GM18867 (cell line): ENCODE data around the gene SYT13.
"Not testable (repeated sequence)": the region's sequence is repeated elsewhere in the genome, so short reads cannot be mapped to it uniquely, and the experiment has no call there.

Experiments
- ATAC-seq: cut with Tn5 transposase; IDR thresholded peaks from one replicate; pipeline ENCODE4 v1.9.1; 2021; ENCODE audit warnings: mild to moderate bottlenecking, moderate library complexity; ENCODE audit not compliant: unreplicated experiment

The SYT13 gene

GRCh38 chr11:45313171-45313865, 27.2 kb upstream of the SYT13 start:
- ATAC-seq = no peak

DNA sequence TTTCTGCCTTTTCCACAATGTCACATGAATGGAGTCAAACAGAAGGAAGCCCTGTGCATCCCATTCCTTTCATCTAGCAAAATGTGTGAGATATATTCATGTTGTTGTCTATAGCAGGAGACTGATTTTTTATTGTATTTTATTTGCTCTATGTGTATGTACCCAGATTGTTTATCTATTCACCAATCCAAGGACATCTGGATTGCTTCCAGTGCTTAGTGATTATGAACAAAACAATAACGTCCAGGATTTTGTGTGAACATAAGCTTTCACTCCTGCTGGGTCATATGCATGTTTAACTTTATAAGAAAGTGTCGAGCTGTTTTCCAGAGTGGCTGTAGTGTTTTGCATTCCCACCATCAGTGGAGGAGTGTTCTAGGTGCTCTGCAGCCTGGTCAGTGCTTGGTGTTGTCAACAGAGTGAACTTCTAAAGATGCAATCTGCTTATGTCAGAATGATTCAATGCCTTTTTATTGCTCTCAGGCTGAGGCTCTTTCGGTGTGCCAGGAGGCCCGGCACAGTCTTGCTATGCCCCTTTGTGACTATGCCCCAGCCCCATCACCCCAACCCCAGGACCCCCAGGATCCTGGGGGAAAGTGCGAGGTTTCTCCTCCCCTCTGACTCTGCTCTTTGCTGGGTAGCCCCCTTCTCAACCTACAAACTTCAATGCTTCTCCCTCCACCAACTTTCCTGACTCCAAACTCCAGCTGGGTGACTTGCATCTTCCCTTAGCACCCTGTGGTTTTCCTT, 19.9 kb upstream of the SYT13 start:
- ATAC-seq = no peak

- no peak for ATAC-seq
These were observed 18.8 kb upstream of the SYT13 start for GRCh38 chr11:45304992-45305335.

- ATAC-seq = peak; percentile 85
These were observed 18.2 kb upstream of the SYT13 start for GRCh38 chr11:45304111-45304991.

- ATAC-seq = no peak
These were observed 17.2 kb upstream of the SYT13 start for GRCh38 chr11:45303316-45303715.

- no peak for ATAC-seq
These were observed 15.6 kb upstream of the SYT13 start for GRCh38 chr11:45301537-45302246.

GRCh38 chr11:45300715-45301114, 14.6 kb upstream of the SYT13 start:
- no peak for ATAC-seq

- ATAC-seq = no peak
These were observed 12.6 kb upstream of the SYT13 start for GRCh38 chr11:45298718-45299117.

DNA sequence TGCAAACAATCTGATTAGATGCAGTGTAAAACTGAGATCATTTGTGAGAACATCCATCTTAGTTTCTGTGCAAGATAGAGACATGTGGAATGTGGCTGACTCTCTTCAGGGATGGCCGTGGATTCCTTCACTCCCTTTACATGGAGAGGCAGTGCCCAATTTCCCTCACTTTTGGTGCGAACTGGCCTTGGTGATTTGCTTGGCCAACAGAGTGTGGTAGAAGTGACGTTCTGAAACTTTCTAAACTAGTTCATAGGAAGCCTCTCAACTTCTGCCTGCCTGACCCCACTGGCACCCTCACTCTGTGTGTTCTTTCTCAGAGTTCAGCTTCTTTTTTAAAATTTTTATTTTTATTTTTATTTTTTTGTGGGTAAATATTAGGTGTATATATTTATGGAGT, 9.9 kb upstream of the SYT13 start:
- ATAC-seq = no peak

- ATAC-seq = no peak
These were observed 8.4 kb upstream of the SYT13 start for GRCh38 chr11:45294499-45294898.

DNA sequence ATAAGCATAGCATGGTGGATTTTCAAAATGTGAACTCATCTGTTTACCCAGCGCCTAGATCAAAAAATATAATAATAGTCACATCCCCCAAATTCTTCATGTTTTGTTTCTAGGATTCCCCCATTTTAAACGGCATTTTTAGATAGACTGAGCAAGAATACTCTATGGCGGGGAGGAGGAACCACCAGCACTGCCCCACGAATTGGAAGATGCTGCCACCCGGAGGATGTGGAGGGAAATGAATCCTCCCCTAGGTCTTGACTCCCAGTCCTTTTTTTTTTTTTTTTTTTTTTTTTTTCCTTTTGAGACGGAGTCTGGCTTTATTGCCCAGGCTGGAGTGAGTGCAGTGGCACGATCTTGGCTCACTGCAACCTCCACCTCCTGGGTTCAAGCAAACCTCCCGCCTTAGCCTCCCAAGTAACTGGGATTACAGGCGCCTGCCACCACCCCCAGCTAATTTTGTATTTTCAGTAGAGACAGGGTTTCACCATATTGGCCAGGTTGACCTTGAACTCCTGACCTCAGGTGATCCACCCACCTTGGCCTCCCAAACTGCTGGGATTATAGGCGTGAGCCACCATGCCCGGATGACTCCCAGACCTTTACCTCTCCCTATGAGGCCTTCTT, 7.5 kb upstream of the SYT13 start:
- ATAC-seq = not testable (repeated sequence)

DNA sequence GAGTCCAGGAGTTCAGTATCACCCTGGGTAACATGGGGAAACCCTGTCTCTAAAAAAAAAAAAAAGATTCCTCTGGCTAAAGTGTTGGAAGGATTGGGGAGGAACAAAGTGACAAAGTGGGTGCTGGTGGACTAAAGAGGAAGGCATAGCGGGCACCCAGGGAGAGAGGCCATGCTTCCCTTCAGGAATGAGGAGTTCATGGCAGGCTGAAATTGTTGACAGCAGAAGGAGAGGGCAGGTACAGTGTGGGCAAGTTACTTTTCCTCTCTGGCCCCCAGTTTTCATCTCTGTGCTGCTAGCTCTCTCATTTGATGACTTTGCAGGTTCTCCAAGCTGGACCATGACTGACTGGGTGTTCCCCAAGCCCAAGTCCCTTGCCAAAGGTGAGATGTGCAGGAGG, 4.4 kb upstream of the SYT13 start:
- ATAC-seq = no peak

DNA sequence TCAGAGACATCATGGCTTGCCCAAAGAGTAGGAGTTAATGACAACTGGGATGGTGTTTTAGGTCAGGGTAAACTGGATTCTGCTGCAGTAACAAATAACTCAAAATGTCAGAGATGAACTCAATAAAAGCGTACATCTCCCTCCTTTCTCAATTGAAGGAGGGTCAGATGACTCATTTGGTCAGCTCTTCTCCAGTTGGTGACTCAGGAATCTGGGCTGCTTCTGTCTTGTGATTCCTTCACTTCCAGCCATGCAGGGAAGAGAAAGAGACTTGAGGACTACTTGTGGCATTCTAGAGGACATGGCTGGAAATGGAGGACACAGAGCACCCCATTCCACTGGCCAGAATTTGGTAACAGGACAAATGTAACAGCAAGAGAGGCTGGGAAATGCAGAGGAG, 3.2 kb upstream of the SYT13 start:
- ATAC-seq = no peak

DNA sequence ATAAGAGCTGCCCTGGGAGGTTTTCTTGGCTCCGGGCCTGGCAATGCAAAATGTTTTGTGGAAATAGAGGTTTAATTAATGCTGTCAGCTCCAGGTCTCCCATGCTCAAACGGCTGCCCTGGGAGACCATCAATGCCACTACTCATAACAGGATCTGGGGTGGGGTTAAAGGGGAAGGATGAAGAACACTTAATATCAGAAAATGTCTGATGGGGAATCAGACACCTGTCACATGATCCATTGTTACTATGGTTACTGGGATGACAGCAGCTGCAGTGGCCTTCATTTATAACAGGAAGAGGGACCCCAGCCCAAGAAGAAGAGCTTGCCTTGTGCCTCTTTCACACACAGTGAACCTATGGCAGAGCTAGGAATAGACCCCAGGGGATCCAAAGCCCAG, 2.2 kb upstream of the SYT13 start:
- no peak for ATAC-seq

DNA sequence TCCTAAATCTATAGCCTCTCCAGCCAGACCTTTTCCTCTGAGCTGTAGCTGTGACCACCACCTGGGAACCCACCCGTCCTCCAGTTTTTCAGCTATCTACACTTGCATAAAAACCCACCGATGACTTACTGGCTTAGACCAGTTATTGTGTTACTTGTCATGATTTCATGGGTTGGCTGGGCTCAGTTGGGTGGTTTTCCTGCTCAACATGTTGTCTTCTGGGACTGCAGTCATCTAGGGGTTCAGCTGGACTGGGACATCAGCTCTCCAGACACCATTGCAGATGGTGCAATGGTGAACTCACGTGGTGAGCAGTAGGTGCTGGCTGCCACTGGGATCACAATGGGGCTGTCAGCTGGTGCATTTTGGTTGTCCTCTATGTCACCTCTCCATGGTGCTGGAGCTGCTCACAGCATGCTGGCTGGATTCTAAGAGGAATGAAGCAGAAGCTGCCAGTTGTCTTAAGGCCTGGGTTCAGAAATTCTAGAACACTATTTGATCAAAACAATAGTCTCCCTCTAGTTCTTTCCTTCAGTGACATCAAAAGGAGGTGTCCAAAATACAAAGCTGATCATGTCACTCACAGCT, 1.3 kb upstream of the SYT13 start:
- no peak for ATAC-seq

DNA sequence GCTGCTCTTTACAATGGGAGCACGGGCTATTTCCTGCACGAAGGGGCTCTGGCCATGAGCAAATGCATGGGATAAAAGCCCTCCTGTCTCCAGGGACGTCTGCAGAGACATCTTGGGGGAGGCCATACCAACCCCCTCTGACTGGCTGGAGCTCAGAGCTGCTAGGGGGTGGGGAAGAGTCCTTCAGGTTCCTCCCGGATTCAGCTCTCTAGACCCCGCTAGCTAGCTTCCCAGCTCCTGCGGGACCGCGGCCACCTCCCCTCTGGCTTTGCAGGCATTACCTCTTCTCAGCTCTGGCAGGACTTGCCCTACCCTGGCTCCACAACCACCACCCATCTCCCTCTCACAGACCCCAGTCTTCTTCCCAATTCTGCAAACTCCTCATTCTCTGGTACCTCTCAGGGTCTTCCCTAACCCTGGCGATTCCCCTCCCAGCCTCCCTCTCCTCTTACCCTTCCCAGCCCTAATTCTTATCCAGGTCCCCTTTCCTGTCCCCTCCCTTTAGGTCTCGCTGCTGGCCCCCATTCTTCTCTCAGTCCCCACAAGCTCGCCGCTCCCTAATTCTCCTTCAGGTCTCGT, 802 bp downstream of the SYT13 start:
- no peak for ATAC-seq

DNA sequence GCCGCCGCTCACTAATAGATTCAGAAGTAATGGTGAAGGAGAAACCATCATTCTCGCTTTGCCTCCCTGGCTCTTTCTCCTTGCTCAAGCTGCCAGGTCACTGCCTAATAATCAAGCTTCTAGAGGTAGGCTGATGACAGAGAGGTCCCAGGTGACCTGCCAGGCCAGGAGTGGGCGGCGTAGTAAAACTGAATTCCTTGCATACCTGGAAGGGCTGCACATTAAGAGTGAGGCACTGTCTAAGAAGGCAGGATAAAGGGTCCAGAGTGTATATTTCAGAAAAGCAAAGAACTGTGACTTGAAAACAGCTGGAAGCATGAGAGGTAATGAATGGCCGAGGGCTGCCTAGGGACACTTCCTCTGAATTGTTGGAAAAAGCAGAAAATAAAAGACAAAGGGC, 4.1 kb downstream of the SYT13 start:
- no peak for ATAC-seq

GRCh38 chr11:45280449-45280848, 5.7 kb downstream of the SYT13 start:
- no peak for ATAC-seq

DNA sequence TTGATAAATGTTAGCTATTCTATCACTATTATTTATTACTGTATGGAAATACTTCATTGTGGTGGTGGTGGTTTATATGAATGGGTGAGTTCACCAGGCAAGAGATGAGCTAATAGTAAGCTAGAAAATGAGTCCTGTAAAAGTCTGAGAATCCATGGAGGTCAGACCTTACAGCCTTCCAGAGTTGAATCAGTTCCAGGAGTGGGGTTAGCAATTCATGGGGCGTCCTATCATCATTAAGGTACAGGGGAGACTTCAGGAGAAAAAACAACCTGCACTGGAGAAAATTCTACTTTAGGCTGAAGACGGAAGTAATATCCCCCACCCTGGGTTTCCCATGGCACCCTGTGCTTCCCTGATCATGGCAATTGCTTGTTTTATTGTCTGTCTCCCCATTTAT, 6.5 kb downstream of the SYT13 start:
- ATAC-seq = no peak

DNA sequence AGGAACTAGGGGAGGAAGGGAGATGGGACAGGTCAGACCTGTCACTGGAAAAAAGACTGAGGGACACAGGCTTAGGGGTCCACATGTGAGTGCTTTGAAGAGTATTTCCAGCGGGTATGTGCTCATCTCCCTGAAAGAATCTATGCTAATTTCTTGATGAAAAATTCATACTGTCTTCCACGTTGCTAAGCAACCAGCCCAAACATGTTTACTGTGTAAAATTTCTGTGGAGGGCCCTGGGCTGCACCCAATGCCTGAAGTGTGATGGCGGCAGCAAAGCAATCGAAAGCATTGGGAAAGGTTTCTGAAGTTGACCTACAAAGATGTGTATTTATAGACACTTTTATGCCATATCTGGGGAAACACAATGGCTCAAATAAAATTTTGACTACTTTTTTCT, 7.4 kb downstream of the SYT13 start:
- ATAC-seq = no peak
